Islet of Langerhans (tissue), 1 donor: ENCODE results near the gene DBX2.
"Not testable (repeated sequence)": the region's sequence is repeated elsewhere in the genome, so short reads cannot be mapped to it uniquely, and the experiment has no call there.

ENCODE experiments used
- FAIRE-seq: peaks from one replicate; lab custom pipeline; 2011; peaks lifted over from hg19 to GRCh38; lab: Jason Lieb, UNC

DBX2 gene

DNA sequence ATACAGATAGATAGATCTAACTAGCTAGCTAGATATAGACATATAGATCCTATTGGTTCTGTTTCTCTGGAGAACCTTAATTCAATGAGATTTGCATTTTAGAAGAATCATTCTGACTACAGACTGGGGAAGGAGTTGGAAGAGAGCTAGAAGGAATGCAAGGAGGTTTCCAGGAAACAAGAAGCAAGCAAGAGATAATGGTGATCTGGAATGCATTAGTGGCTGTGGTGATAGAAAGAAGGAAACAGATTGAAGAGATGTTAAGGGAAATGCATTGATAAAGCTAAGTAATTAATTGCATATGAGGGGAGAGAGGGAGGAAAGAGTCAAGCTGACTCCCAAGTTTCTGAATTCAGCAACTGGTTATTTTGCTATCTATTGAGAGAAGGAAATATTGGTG, 42.7 kb downstream of the DBX2 start:
- FAIRE-seq = no peak

DNA sequence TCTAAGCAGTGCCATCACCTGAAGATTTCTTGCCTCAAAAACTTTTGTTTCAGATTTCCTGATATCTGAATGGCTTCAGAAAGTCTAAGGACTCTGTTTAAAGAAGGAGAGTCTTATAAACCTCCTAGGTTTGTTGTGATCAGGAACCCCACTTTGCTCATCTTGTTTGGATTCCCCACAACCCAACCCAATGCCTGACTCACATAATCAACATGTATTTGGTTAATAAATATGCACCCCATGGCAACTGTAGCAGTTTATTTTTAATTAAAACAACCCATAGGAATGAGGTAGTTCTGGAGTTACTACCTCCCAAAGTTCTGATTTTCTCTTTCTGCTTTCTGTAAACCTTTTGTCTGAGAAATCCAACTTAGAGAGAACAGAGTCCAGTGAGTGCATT, 51.5 kb downstream of the DBX2 start:
- FAIRE-seq = no peak

DNA sequence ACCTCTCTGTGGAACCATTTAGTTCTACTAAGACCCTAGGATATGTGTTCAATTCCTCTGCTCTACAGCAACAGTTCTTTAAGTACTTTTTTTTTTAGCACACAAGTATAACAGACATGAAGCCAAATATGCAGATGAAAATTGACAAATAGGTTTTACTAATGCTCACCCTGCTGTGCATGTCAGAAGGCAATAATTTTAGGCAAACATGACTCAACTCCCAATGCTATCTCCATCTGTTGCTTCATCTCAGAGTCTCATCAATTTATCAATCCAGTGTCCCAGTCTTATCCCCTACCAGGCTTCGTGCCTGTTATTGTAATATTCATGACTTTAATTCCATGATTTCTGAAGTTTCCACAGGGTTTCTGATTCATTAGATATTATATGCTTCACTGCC, 57.7 kb downstream of the DBX2 start:
- no peak for FAIRE-seq

DNA sequence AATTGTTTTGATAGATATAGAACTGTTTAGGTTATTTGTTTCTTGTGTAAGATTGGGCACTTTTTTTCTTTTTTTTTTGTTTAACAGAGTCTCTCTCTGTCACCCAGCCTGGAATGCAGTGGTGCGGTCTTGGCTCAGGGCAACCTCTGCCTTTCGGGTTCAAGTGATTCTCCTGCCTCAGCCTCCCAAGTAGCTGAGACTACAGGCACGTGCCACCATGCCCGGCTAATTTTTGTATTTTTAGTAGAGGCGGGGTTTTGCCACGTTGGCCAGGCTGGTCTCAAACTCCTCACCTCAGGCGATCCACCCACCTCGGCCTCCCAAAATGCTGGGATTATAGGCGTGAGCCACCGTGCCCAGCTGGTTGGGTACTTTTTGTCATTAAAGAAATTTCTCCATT, 66.0 kb downstream of the DBX2 start:
- FAIRE-seq = not testable (repeated sequence)

DNA sequence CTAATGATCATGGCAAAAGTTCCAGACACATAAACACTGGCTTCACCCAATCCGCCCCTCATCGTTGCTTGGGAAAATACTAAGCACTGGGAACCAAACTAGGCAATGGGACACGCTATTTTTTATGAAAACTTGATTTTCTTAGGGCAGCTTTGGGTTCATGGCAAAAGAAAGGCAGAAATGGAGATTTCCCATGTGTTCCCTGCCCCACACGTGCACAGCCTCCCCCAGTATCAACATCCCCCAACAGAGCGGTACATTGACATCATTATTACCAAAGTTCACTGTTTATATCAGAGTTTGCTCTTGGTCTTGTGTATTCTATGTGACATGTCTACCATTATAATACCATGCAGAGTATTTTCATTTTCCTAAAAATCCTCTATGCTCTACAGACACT, 71.0 kb downstream of the DBX2 start:
- no peak for FAIRE-seq

DNA sequence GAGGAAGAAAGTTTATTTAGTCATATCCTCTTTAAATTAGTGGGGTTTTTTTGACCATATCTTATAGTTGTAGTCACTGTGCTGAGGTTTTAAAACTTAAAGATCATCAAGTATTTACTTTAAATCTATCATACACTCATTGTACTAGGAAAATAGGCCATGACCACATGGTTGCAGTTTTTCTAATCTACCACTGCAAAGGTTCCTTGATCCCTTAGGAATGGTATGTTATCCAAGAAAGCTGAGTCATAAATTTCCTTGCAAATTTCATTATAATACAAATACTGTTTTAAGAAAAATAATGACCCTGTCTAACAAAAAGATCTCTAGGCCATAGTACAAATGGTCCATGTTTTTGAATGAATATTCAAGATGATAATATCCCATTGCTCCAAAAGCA, 74.7 kb downstream of the DBX2 start:
- FAIRE-seq = no peak

DNA sequence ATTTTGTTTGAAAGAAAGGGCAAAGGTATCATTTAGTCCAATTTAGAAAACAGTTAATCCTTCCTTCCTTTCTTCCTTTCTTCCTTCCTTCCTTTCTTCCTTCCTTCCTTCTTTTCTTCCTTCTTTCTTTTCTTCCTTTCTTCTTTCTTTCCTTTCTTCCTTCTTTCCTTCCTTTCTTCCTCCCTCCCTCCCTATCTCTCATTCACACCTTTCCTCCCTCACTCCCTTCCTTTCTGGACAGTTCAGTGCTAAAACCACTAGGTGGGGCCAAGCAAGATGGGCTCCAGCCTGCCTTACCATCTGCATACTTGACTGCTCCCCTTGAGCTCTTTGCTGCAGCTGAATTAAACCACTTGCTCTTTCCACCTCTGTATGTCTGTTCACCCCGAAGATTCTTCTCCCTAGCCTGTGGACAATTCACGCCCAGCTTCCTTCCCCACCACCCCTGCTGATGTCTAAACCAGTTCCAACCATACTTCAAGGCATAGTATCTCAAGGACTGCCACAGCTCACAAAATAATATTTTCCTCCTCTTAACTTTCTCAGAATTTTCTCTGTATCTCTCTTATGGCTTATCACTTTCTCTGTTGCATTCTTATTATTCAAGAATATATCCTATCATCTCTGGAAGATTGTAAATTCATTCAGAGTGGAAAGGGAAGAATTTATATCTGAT, 78.0 kb downstream of the DBX2 start:
- no peak for FAIRE-seq

DNA sequence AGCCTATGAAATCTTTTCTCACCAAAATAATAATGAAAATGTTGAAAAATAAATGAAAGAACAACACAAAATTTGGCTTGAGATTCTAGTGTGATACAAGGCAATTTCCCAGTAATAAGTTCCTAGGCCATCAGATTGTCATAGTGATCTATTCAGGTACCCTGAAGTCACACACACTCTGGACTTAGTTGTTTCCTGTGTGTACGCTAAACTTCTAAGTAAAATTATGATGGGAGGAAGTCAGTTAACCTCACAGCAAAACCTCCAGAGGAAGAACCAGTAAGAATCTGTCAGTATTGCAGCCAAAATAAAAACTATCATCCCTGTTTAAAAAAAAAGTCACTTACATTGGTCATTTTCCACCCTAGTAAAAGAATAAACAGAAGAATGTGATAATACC, 81.9 kb downstream of the DBX2 start:
- no peak for FAIRE-seq
